Keratinocyte (primary cell): ENCODE data around the gene DUSP7. TPM values are rescaled to one million over a fixed set of nuclear protein-coding genes. Genes with fewer than 3 reads are reported as not detected.

Experiments used
- DNase-seq: peaks from one replicate; pipeline ENCODE4 v3.0.0-alpha.2; 2011; ENCODE audit warnings: low read depth, missing footprints, low spot score
- FAIRE-seq: peaks from 2 replicates; lab custom pipeline; 2011; peaks lifted over from hg19 to GRCh38; lab: Jason Lieb, UNC
- H2AFZ ChIP-seq: 2 replicates; pipeline ENCODE4 v1.6.0; 2012; ENCODE audit warnings: low read length, control low read depth, inconsistent platforms; ENCODE audit not compliant: control insufficient read depth
- H3K27ac ChIP-seq: 2 replicates; pipeline ENCODE4 v1.5.1; 2011; ENCODE audit warnings: low read length; ENCODE audit not compliant: control insufficient read depth, insufficient read depth
- H3K27me3 ChIP-seq: 3 replicates; pipeline ENCODE4 v1.6.0; 2011; ENCODE audit warnings: low read length; ENCODE audit not compliant: control insufficient read depth, insufficient read depth; ENCODE audit errors: extremely low read depth
- H3K36me3 ChIP-seq, 2 experiments: 2 replicates in 1 of 2; 3 replicates in 1 of 2; pipeline ENCODE4 v1.5.1; 2011; ENCODE audit warnings: low read length in 2 of 2, mild to moderate bottlenecking in 1 of 2; ENCODE audit not compliant: control insufficient read depth in 2 of 2, insufficient read depth in 2 of 2; ENCODE audit errors: extremely low read depth in 1 of 2
- H3K4me1 ChIP-seq: 3 replicates; pipeline ENCODE4 v1.5.1; 2011; ENCODE audit warnings: low read length; ENCODE audit not compliant: control insufficient read depth, insufficient read depth; ENCODE audit errors: extremely low read depth
- H3K4me2 ChIP-seq: 3 replicates; pipeline ENCODE4 v1.6.0; 2011; ENCODE audit warnings: low read depth, low read length; ENCODE audit not compliant: control insufficient read depth, insufficient read depth; ENCODE audit errors: extremely low read depth
- H3K4me3 ChIP-seq, 3 experiments: fragments of 200-600 bp in 1 of 3; sonication (generic) in 1 of 3; 2 replicates in 2 of 3; 3 replicates in 1 of 3; pipeline ENCODE4 v1.5.1; 2011 to 2016; ENCODE audit warnings: low read length in 3 of 3, mild to moderate bottlenecking in 3 of 3, control low read depth in 2 of 3, inconsistent platforms in 1 of 3, low read depth in 1 of 3, mixed read lengths in 1 of 3, mixed run types in 1 of 3, moderate library complexity in 1 of 3; ENCODE audit not compliant: control insufficient read depth in 2 of 3, insufficient read depth in 2 of 3; ENCODE audit errors: extremely low read depth in 1 of 3
- H3K79me2 ChIP-seq: 2 replicates; pipeline ENCODE4 v1.6.0; 2012; ENCODE audit warnings: low read length; ENCODE audit not compliant: control insufficient read depth, insufficient read depth
- H3K9ac ChIP-seq: 3 replicates; pipeline ENCODE4 v1.6.0; 2011; ENCODE audit warnings: low read length; ENCODE audit not compliant: control insufficient read depth, insufficient read depth; ENCODE audit errors: extremely low read depth
- H3K9me1 ChIP-seq: 3 replicates; pipeline ENCODE4 v1.6.0; 2011; ENCODE audit warnings: low read length; ENCODE audit not compliant: control insufficient read depth, insufficient read depth; ENCODE audit errors: extremely low read depth
- H3K9me3 ChIP-seq: 2 replicates; pipeline ENCODE4 v1.5.1; 2012; ENCODE audit warnings: low read depth, low read length; ENCODE audit not compliant: control insufficient read depth
- H4K20me1 ChIP-seq: 3 replicates; pipeline ENCODE4 v1.6.0; 2011; ENCODE audit warnings: low read length; ENCODE audit not compliant: control insufficient read depth, insufficient read depth; ENCODE audit errors: extremely low read depth
- EZH2 ChIP-seq: IDR thresholded peaks from one replicate; pipeline ENCODE4 v1.6.1; 2012; ENCODE audit warnings: inconsistent platforms, mild to moderate bottlenecking, low read length, moderate library complexity
- dilution Hi-C: fragments of 300-500 bp; cut with MboI; formaldehyde crosslinking; loops from one replicate; pipeline ENCODE4 v1.7.0; 2020; ENCODE audit warnings: low sequenced_read_pairs; ENCODE audit not compliant: extremely low pct_ligation_motif_present
- polyA plus RNA-seq, 5 experiments: library from polyadenylated mRNA; depleted of rRNA in 3 of 5; stranded (reverse) in 3 of 5; stranded (forward) in 1 of 5; unstranded in 1 of 5; fragments of >200 nt; gene quantifications; 1 replicate in 1 of 5; 2 replicates in 3 of 5; 3 replicates in 1 of 5; pipeline versions ENCODE4 v1.2.1 to v1.2.3, GENCODE V29; 2011 to 2012; ENCODE audit warnings: missing spikeins in 2 of 5, low read depth in 1 of 5, low replicate concordance in 1 of 5
- TF ChIP-seq, protein P1 (sequence below), 3 experiments: IDR thresholded peaks in 1 of 3; conservative IDR thresholded peaks in 1 of 3; optimal IDR thresholded peaks in 1 of 3; 2 replicates in 2 of 3; 3 replicates in 1 of 3; pipeline versions ENCODE3 to v1.5.1; 2011; ENCODE audit warnings: low read length in 3 of 3, mild to moderate bottlenecking in 3 of 3, moderate library complexity in 2 of 3, control low read depth in 1 of 3, inconsistent platforms in 1 of 3; ENCODE audit not compliant: insufficient read depth in 2 of 3; ENCODE audit errors: extremely low read depth in 1 of 3

The DUSP7 gene
- polyA plus RNA-seq, 1 donor (not counting 4 experiments of a cell fraction or from before 2014, with no cell fraction given), result 103 TPM

DNA sequence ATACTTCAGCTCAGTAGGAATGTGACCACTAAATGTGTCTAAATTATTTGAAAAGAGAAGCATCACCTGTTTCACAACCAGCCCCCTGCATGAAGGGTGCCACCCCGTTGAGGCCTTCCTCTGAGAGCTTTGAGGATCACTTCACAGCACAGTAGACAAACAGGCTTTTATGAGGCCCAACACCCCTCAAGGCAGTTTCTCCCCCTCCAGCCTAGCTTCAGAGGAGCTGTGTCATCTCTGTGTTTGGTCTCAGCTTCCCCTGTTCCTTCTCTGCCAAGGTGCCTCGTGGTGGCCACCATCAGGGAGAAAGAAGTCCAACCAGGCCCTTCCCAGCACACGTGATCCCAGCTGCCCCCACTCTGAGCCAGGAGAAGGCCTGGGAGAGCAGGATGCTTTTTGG, 21.6 kb upstream of the DUSP7 start:
- Histone ChIP-seq H3K36me3 (no peaks in the 10 kb centered on the region), H3K27me3 (no peaks in the 10 kb centered on the region), H3K9ac (no peak overlapping the region), H3K27ac (no peak overlapping the region), H3K4me3 (no peak overlapping the region), H3K4me2 (no peak overlapping the region), H2AFZ (no peak overlapping the region), H3K79me2 (no peaks in the 10 kb centered on the region), H3K9me3 (no peaks in the 10 kb centered on the region), H3K9me1 (no peaks in the 10 kb centered on the region), H4K20me1 (no peaks in the 10 kb centered on the region), H3K4me1 (no peaks in the 10 kb centered on the region)
- TF ChIP-seq, protein P1, sequence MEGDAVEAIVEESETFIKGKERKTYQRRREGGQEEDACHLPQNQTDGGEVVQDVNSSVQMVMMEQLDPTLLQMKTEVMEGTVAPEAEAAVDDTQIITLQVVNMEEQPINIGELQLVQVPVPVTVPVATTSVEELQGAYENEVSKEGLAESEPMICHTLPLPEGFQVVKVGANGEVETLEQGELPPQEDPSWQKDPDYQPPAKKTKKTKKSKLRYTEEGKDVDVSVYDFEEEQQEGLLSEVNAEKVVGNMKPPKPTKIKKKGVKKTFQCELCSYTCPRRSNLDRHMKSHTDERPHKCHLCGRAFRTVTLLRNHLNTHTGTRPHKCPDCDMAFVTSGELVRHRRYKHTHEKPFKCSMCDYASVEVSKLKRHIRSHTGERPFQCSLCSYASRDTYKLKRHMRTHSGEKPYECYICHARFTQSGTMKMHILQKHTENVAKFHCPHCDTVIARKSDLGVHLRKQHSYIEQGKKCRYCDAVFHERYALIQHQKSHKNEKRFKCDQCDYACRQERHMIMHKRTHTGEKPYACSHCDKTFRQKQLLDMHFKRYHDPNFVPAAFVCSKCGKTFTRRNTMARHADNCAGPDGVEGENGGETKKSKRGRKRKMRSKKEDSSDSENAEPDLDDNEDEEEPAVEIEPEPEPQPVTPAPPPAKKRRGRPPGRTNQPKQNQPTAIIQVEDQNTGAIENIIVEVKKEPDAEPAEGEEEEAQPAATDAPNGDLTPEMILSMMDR (optimal IDR thresholded peaks at IDR 0.05 in 1 of 3, IDR thresholded peaks at IDR 0.05 in 1 of 3, conservative IDR thresholded peaks at IDR 0.05 in 1 of 3; ENCODE audit: extremely low read depth in 1 of 3, insufficient read depth in 2 of 3, low read length in 3 of 3), result no peak
- TF ChIP-seq EZH2, result no peak
- dilution Hi-C loops, result no loop called here
- FAIRE-seq, result no peak
- DNase-seq, result no peak

GRCh38 chr3:52076896-52077780, 20.8 kb upstream of the DUSP7 start:
- no peak for DNase-seq
- Histone ChIP-seq H3K79me2 (no peaks in the 10 kb centered on the region), H3K36me3 (no peaks in the 10 kb centered on the region), H2AFZ (no peak overlapping the region), H4K20me1 (no peaks in the 10 kb centered on the region), H3K27me3 (no peaks in the 10 kb centered on the region), H3K4me2 (no peak overlapping the region), H3K9me3 (no peaks in the 10 kb centered on the region), H3K4me3 (no peak overlapping the region), H3K9ac (no peak overlapping the region), H3K27ac (no peak overlapping the region), H3K4me1 (no peaks in the 10 kb centered on the region), H3K9me1 (no peaks in the 10 kb centered on the region)
- dilution Hi-C loops, result no loop called here
- TF ChIP-seq, protein P1 (optimal IDR thresholded peaks at IDR 0.05 in 1 of 3, IDR thresholded peaks at IDR 0.05 in 1 of 3, conservative IDR thresholded peaks at IDR 0.05 in 1 of 3; ENCODE audit: extremely low read depth in 1 of 3, insufficient read depth in 2 of 3, low read length in 3 of 3), result no peak
- no peak for TF ChIP-seq EZH2
- no peak for FAIRE-seq
